ENCODE data around the gene SRGAP2.
"Not testable (repeated sequence)": the region's sequence is repeated elsewhere in the genome, so short reads cannot be mapped to it uniquely, and the experiment has no call there.

Gene SRGAP2

GRCh38 chr1:206205569-206205968 lies 2.2 kb downstream of the SRGAP2 start:
- not testable (repeated sequence) for DNase-seq (ENCODE audit: low spot score)

- not testable (repeated sequence) for DNase-seq (ENCODE audit: low spot score)
Observed at GRCh38 chr1:206210802-206211201, 7.5 kb downstream of the SRGAP2 start.

- not testable (repeated sequence) for DNase-seq (ENCODE audit: low spot score)
Observed at GRCh38 chr1:206215600-206216392, 12.5 kb downstream of the SRGAP2 start.

GRCh38 chr1:206218285-206218684 lies 14.9 kb downstream of the SRGAP2 start:
- not testable (repeated sequence) for DNase-seq (ENCODE audit: low spot score)

GRCh38 chr1:206218765-206219164 lies 15.4 kb downstream of the SRGAP2 start:
- DNase-seq (ENCODE audit: low spot score), result not testable (repeated sequence)

GRCh38 chr1:206219514-206220331 lies 16.4 kb downstream of the SRGAP2 start:
- DNase-seq (ENCODE audit: low spot score), result not testable (repeated sequence)

- DNase-seq (ENCODE audit: low spot score), result not testable (repeated sequence)
Observed at GRCh38 chr1:206220332-206221000, 17.1 kb downstream of the SRGAP2 start.

GRCh38 chr1:206221585-206221984 lies 18.2 kb downstream of the SRGAP2 start:
- not testable (repeated sequence) for DNase-seq (ENCODE audit: low spot score)

GRCh38 chr1:206224190-206224776 lies 20.9 kb downstream of the SRGAP2 start:
- DNase-seq (ENCODE audit: low spot score), result not testable (repeated sequence)

- DNase-seq (ENCODE audit: low spot score), result not testable (repeated sequence)
Observed at GRCh38 chr1:206225386-206225785, 22.0 kb downstream of the SRGAP2 start.

- DNase-seq (ENCODE audit: low spot score), result not testable (repeated sequence)
Observed at GRCh38 chr1:206226886-206227285, 23.5 kb downstream of the SRGAP2 start.

- DNase-seq (ENCODE audit: low spot score), result not testable (repeated sequence)
Observed at GRCh38 chr1:206229286-206229685, 25.9 kb downstream of the SRGAP2 start.

GRCh38 chr1:206231989-206232388 lies 28.6 kb downstream of the SRGAP2 start:
- not testable (repeated sequence) for DNase-seq (ENCODE audit: low spot score)

- not testable (repeated sequence) for DNase-seq (ENCODE audit: low spot score)
Observed at GRCh38 chr1:206232970-206233645, 29.8 kb downstream of the SRGAP2 start.

- DNase-seq (ENCODE audit: low spot score), result not testable (repeated sequence)
Observed at GRCh38 chr1:206234189-206234916, 31.0 kb downstream of the SRGAP2 start.

- DNase-seq (ENCODE audit: low spot score), result not testable (repeated sequence)
Observed at GRCh38 chr1:206235190-206235589, 31.8 kb downstream of the SRGAP2 start.

GRCh38 chr1:206240288-206240687 lies 36.9 kb downstream of the SRGAP2 start:
- DNase-seq (ENCODE audit: low spot score), result not testable (repeated sequence)

- DNase-seq (ENCODE audit: low spot score), result not testable (repeated sequence)
Observed at GRCh38 chr1:206243335-206243734, 40.0 kb downstream of the SRGAP2 start.

- DNase-seq (ENCODE audit: low spot score), result not testable (repeated sequence)
Observed at GRCh38 chr1:206245479-206245878, 42.1 kb downstream of the SRGAP2 start.

- DNase-seq (ENCODE audit: low spot score), result not testable (repeated sequence)
Observed at GRCh38 chr1:206246129-206246886, 43.0 kb downstream of the SRGAP2 start.
